Peyer's patch (tissue), 4 donors: Measurements from ENCODE around the gene GFPT2.

ENCODE experiments used
- CTCF ChIP-seq, 6 experiments: fragments of 450-650 bp in 4 of 6; fragments of 200-600 bp in 2 of 6; sonication (generic) in 1 of 6; IDR thresholded peaks; one replicate each; pipeline ENCODE4 v1.5.1; 2017 to 2019; ENCODE audit warnings: antibody characterized with exemption in 6 of 6, mild to moderate bottlenecking in 3 of 6, moderate library complexity in 1 of 6
- POLR2A ChIP-seq, 2 donors: fragments of 450-650 bp; IDR thresholded peaks; one replicate each; pipeline ENCODE4 v1.5.1; 2017; ENCODE audit warnings: antibody characterized with exemption in 2 of 2, mild to moderate bottlenecking in 2 of 2, moderate library complexity in 2 of 2

DNA sequence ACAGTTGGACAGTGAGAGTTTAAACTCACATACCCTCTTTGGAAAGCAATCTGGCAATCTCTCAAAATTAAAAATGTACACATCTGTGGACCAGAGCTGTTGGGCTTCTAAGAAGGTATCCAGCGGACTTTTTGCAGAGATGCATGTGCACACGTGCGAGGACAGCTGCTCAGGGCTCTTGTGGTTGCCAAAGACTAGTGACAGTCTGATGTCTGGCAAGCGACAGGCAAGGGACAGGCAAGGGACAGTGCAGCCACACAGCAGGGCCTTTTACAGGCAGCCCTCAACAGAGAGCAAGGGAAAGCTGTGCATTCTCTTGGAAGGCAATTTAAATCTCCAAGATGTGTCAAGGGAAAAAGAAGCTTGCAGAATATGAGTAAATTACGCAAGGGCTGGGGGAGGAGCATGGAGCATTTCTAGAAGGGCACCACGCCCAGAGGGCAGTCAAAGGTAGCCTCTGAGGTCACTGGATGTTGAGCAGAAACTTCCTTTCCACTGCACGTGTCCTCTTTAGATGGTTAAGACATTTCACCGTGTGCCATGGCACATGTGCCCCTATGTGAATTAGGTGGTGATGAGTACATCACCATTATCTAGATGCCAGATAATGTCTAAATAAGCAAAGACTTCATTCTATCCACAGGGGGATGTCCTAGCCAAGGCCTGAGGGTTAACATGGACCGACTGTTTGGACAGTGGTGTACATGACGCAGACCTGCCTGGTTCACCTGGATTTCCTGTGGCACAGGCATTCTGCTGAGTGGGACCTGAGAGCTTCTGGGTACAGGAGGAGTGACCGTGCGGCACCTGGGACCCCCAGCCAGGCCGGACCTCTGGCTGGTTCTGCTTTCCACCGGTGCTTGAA lies 9.1 kb downstream of the GFPT2 start:
- TF ChIP-seq POLR2A (IDR thresholded peaks at IDR 0.05) (no peak), CTCF (IDR thresholded peaks at IDR 0.05) (no peak)
